CD4-positive, alpha-beta T cell treated with Interleukin-21 for 1 hour (primary cell): Measurements from ENCODE around the gene FLNA.
"Not testable (repeated sequence)": the region's sequence is repeated elsewhere in the genome, so short reads cannot be mapped to it uniquely, and the experiment has no call there.

ENCODE experiments used
- DNase-seq: peaks from one replicate; pipeline ENCODE4 v3.0.0-alpha.2; 2020

The FLNA gene

GRCh38 chrX:154355776-154356140, 18.7 kb downstream of the FLNA start:
- DNase-seq = no peak

DNA sequence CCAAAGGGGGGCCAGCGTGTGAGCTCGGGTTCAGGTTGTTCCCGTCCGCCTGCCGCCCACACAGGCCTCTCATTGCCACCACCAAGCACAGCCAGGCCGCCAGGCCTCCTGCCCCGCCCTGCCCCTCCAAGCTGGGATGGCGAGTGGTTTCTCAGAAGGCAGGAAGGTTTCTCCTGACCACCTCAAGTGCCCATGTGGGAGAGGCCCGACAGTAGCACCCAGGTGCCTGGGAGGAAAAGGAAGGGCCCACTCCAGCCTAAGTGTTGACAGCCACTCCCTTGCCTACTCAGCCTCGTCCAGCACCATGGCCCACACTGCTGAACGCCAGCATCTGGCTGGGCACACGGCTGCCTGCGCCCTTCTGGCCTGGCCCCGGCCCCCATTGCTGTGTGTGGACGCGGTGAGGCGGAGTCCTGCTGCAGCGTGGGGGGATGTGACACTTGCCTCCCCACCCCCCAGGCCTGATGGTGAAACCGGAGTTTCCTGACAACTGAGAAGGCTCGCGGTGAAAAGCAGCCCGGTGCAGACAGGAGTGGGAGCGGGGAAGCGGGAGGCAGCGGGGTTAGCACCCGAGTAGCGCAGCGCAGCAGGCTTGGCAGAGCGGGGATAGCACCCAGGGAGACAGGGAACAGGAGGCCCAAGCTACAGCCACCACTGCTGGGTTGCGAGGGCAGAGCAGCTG, 19.2 kb downstream of the FLNA start:
- DNase-seq = peak; percentile 6

- no peak for DNase-seq
These were observed 19.9 kb downstream of the FLNA start for GRCh38 chrX:154354516-154354915.

DNA sequence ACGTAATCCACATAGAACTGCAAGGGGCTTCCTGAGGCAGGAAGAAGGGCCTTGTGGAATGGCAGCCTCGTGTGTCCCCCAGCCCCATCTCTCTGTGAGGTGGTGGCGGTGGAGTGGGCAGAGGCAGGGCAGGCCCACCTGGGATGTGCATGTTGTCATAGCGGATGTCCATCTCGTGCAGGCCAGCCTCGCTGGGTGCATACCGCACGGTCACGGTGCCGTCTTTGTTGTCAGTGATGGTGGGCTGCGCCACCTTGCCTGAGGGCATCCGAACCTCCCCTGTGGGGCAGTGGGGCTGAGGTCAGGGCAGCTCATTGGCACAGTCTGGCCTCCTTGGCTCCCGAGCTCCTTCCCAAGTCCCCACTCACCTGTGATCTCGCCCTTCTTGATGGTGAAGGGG, 20.4 kb downstream of the FLNA start:
- DNase-seq = no peak

DNA sequence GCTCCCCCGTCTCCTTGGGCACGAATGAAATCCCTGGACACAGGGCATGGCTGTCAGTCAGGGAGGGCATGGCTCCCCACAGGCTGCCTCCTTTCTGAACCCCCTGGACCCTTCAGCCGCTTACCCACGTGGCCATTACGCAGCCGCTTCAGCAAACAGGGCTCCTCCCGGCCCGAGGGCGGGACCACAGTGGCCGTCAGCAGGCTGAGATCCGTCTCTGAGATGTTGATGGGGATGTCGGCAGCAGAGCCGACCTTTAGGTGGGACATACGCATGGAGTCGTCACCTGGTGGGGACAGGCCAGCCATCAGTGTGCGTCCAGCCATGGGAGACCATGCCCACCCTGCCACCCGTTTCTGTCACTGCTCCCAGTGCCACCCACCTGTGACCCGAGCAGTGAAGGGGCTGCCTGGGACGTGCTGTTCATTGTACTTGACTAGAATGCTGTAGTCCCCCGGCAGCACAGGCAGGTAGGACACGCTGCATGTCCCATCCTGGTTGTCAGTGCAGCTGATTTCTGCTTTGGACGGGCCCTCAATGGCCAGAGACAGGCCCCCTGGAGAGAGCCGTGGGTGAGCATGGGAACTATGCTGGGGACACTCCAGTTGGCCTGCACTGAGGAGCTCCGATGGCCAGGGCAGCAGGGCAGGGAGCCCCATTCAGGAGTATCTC, 21.1 kb downstream of the FLNA start:
- no peak for DNase-seq

- DNase-seq = peak; percentile 9
These were observed 22.0 kb downstream of the FLNA start for GRCh38 chrX:154352466-154352865.

DNA sequence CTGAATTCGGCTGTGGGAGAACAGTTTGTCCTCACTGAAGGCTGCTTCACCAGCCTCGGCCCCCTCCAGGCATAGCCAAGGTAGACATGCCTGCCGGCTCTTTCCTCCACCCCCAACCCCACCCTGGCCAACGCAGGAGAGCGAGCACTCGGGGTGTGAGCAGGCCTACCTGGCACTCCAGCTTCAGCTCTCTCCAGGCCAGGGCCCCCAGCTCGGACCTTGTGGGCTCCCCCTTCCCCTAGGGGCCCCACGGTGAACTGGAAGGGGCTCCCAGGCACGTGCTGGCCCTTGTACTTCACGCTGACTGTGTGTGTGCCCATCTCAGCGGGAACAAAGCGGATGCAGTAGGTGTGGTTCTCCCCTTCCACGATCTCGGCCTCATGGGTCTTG, 22.4 kb downstream of the FLNA start:
- DNase-seq = no peak

DNA sequence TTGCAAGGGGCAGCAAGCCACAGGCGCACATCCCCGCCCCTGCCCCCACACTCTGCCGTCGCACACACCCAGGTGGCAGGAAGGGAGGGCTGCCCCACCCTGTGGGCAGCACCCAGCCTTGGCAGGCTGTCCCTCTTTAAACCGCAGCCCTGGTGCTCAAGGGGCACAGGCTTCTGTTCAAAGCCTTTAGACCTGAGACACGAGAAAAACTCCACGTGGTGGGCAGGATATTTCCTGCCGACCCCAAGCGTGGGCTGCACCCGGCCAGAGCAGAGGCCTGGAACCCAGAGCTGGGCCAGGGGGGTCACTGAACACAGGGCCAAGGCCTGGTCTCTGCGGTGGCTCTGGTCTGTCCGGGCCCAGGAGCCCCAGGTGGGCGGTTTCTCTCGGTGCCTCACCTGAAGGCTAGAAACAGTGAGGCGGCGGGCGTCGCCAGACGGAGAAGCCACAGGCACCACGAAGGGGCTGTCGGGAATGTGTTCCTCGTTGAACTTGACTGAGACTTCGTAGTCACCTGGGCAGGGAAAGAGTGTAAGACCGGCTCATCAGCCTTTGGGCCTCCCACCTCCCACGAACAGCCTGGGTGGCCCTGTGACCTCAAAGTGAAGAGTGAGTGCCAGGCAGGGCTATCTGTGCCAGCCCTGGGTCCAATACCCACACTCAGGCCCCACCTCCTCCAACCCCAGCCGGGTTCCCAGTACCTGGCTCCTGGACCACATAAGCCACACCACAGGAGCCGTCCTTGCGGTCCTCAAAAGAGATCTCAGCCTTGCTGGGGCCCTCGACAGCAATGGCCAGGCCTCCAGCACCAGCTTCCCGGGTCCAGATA, 23.0 kb downstream of the FLNA start:
- DNase-seq = peak; percentile 72

DNA sequence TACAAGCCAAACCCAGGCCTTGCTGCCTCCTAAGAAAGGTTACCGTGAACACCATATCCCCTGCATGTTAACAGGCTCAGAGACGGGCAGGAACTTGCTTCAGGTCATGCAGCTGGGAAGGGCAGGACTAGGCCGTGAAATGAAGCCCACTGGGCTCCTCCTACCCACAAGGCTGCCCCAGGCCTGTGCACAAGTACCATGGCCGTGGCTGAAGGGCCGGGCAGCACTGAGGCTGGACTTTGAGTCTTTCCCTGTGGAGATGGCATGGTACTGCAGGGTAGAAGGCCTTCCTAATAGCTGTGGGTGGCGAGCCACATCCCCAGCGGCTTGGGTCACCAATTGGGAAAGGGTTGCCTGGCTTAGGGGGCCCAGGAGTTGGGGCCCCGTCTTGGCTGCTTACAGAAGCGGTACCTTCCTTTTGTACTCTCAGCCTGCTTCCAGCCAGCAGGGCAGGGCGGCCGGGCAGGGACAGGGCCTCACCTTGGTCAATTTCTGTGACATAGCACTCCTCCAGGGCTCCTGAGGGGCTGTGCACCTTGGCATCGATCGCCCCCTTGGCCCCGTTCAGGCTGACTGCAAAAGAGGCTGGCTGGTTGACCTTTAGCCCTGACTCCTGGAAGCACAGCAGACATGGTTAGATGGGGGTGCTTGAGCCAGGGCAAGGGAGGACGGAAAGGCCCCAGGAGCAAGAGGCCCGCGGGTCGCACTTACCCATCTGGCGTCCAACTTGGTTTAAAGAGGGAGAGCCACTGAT, 23.8 kb downstream of the FLNA start:
- DNase-seq = no peak

DNA sequence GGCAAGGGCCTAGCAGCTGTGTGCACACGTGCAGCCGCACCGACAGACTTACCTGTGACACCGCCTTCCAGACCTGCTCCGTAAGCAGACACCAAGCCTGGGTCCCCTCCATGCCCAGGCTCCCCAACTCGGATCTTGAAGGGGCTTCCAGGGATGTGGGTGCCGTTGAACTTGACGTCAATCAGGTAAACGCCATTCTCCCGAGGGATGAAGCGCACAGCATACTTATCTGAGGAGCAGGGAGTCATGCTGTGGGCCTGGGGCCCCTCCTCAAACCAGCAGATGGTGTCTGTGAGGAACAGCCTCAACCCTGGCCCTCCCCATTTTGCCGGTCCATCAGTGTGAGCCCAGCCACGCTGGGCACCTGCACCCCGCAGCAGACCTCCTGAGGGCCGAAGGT, 24.5 kb downstream of the FLNA start:
- DNase-seq = no peak

DNA sequence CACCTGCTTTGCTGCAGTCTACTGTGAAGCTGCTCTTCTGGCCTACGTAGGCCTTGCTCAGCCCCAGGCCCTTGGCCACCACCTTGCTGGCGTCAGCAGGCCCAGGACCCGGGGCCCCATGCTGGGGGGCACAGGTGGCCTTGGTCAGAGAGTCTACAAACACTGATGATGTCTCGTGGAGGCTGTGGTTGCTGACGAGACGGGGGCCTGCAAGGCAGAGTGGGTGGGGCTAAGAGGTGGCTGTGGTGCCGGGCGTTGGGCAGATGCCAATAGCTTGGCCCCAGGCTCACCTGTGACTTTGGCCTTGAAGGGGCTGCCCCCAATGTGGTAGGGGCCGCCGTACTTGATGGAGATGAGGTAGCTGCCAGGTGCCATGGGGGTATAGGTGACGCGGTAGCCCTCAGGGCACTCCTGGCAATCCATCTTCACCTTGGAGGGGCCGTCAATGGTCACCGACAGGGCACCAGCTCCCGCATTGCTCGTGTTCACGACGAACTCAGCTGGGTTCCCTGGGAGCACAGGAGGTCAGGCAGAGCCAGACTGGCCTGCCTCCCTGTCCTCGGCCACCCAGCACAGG, 25.0 kb downstream of the FLNA start:
- peak; percentile 17 for DNase-seq

DNA sequence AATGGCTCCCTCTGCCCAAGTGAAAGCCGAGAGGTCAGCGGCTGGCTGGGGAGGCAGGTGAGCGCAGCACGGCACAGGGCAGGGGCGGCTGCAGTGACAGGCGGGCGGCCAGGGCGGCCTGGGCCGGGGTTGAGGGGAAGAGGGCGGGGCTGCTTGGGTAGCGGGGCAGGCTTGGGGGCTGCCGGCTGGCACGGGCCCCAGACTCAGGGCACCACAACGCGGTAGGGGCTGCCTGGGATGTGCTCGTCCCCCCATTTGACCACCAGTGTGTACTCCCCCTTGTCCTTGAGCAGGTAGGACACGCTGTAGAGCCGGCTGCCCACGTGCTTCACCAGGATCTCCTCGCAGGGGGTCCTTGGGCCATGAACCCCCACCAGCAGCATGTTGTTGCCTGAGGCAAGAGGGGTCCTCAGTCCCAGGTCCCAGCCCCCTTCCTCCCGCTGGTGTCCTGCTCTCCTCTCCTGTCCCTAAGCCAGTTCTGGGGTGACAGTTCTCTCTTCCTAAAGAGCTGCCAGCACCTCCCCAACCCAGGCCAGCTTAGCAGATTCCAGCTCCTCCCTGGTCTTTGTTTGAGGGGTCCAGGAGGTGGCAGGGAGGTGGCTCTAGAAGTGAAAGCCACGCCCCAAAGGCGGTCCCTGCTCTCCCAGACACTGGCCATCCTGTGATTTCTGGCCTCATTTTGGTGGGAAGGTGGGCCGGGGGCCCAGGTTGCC, 25.6 kb downstream of the FLNA start:
- peak; percentile 3 for DNase-seq

GRCh38 chrX:154348114-154348531, 26.3 kb downstream of the FLNA start:
- peak; percentile 9 for DNase-seq

- not testable (repeated sequence) for DNase-seq
These were observed 30.8 kb downstream of the FLNA start for GRCh38 chrX:154343620-154344019.

- DNase-seq = not testable (repeated sequence)
These were observed 31.4 kb downstream of the FLNA start for GRCh38 chrX:154343063-154343462.

- not testable (repeated sequence) for DNase-seq
These were observed 32.8 kb downstream of the FLNA start for GRCh38 chrX:154341399-154342298.

GRCh38 chrX:154334496-154334895, 39.9 kb downstream of the FLNA start:
- no peak for DNase-seq

DNA sequence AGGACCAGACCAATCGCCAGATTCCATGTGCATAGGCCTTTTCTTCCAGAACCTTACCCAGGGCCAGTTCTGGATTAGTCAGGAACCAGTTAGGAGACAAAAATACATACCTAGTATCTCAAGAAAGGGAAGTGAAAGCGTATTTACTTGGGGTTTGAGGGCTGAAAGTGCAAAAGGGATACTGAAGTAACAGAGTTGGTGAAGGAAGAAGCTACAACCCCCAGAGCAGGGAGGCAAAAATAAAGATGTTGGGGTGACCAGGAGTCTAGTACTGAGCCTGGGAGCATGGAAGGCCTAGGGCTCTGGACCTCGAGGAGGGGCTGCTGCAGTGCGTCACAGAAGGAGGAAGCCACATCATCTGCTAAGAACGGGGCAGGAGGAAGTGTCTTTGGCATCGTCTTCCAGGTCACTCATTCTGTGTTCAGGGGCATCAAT, 40.6 kb downstream of the FLNA start:
- no peak for DNase-seq

DNA sequence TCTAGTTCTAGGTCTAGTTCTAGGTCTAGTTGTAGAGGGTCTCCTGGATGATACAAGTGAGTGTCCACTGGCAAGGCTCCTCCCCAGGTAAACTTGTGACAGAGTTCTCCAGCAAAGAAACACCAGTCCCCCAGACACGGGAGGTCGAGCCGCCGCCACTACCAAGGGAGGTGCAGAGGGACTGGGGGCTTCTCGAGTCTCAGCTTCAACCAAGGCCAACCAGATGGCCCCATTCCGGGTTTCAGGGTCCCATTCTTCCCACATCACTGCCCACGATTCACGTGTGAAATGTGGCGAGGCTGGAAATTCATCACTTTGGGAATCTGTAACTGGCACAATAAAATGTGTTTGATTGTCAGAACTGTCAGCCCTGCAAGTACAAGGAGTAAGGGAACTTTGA, 41.3 kb downstream of the FLNA start:
- DNase-seq = no peak

DNA sequence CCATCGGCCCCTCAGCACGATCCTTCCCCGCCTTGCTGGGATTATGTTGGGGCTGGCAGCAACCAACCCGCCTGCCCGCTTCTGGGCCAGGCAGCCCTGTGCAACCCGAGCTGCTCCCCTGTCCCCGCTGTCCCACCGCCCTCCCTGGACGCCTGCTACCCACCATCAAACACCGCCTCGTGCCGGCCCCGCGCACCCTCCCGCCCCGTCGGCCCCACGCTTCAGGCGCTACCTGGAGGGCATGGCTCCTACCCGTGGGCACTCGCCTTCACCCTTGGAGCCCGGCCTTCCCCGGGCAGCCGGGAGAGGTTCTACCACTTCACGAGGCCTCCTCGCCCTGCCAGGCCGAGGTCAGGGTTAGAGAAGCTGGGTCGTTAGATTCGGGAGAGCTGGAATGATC, 41.9 kb downstream of the FLNA start:
- DNase-seq = no peak

DNA sequence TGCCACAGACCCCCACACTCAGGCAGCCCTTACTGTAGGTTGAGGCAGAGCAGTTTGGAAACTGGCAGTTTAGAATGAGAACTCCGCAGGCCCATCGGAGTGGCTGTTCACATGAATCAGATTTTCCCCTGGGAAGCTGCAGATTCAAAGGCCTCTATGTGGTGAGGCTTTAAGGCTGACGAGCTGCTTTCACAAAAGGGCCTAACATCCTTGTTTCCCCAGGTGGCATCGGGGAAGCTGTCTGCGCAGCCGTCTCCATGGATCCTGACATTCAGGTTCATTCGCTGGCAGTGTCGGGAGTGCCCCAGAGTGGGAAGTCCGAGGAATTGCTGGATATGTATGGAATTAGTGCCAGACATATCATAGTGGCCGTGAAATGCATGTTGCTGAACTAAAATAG, 45.1 kb downstream of the FLNA start:
- no peak for DNase-seq
